SJCRH30 (cell line): ENCODE results near the gene BANF2. TPM values are rescaled to one million over a fixed set of nuclear protein-coding genes. Genes with fewer than 3 reads are reported as not detected.

Experiments
- DNase-seq, 2 experiments: peaks; one replicate each; pipeline ENCODE4 v3.0.0-alpha.2; 2015 to 2020
- H3K27ac ChIP-seq: fragments of 250-450 bp; sonication (Bioruptor Pico); 2 replicates; pipeline ENCODE4 v1.5.1; 2020; ENCODE audit warnings: mild to moderate bottlenecking, moderate library complexity
- H3K27me3 ChIP-seq: fragments of 250-450 bp; sonication (Bioruptor Pico); 2 replicates; pipeline ENCODE4 v1.5.1; 2020; ENCODE audit warnings: mild to moderate bottlenecking, moderate library complexity
- H3K36me3 ChIP-seq: fragments of 250-450 bp; sonication (Bioruptor Pico); 2 replicates; pipeline ENCODE4 v1.5.1; 2020; ENCODE audit warnings: mild to moderate bottlenecking, moderate library complexity
- H3K4me1 ChIP-seq: fragments of 250-450 bp; sonication (Bioruptor Pico); 2 replicates; pipeline ENCODE4 v1.5.1; 2020; ENCODE audit warnings: mild to moderate bottlenecking, moderate library complexity
- H3K4me3 ChIP-seq: fragments of 250-450 bp; sonication (Bioruptor Pico); 2 replicates; pipeline ENCODE4 v1.5.1; 2020; ENCODE audit warnings: mild to moderate bottlenecking, moderate library complexity
- H3K9me3 ChIP-seq: fragments of 250-450 bp; sonication (Bioruptor Pico); replicated peaks from 2 replicates; pipeline ENCODE4 v1.5.1; 2020; ENCODE audit warnings: mild to moderate bottlenecking, moderate library complexity
- total RNA-seq: library from RNA; depleted of rRNA; stranded (reverse); fragments of >200 nt; shearing (Covaris generic); gene quantifications from 2 replicates; pipeline ENCODE4 v1.2.3, GENCODE V29; 2014

Gene BANF2
- total RNA-seq, 1 experiment from 2014 or later = not detected

DNA sequence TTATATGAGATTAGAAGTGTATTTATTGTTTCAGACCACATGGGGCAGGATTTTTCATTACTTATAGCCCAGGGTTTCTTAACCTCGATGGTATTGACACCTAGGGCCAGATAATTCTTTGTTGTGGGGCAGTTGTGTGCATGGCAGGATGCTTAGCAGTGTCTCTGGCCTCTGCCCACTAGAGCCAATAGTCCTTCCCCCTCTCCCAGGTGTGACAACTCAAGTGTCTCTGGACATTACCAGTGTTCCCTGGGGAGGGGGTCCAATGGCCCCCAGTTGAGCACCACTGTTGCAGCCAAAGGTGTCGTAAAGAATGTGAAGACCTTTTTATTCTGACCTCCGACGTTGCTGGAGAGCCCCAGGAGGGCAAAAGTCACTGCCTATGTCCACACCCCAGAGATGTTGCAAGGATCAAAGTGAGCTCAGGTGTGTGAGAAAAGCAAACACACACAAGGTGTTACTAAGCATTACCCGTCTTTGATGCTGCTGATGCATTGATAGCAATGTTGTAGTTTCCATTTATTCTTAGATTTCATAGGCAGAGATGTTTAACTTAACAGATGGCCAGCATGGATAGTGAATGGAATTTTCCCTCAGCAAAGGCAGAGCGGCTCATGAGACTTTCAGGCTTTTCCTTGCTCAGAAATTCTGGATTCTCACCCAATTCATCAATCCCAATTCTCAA is 22.2 kb downstream of the BANF2 start:
- DNase-seq = no peak
- no peaks in the 10 kb centered on the region for H3K4me1 ChIP-seq
- H3K36me3 ChIP-seq = no peaks in the 10 kb centered on the region
- H3K9me3 ChIP-seq = no peaks in the 10 kb centered on the region
- H3K27me3 ChIP-seq = peaks cover 14% of the 10 kb centered on the region
- H3K4me3 ChIP-seq = no peak overlapping the region
- H3K27ac ChIP-seq = no peak overlapping the region

DNA sequence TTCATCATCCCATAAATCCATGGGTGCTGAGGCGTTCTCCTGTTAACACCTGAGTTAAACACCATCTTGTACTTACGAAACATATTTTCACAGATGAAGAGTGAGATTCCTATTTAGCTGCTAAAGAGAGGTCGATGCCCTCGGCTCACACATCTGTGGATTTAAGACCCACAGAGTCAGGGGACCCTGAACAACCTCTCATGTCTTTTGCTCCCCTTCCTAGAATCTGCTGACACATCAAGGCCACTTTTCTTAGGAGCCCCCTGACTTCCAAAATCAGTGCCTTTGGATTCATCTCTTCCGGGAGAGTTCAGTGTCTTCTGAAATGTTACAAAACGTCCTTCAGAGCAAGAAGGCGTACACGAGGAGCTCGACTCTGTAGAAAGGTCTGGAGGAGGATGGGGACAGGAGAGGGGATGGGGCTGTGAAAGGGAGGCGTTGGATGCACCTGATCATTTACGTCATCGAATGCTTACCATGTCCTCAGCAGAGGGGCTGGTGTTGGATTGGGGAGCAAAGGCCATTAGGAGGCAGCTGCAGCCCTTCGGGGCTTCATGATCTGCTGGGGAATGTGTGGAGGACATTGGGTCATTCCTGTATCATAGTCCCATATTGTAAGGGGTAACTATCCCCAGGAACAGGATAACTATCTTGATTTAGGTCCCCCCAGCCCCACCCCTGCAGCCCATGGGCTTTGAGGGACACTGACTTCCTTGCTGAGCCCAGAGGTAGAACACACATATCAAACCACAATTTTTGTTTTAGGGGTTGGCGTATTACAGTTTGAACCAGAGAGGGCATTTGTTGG is 22.9 kb downstream of the BANF2 start:
- Histone ChIP-seq H3K36me3 (no peaks in the 10 kb centered on the region), H3K9me3 (no peaks in the 10 kb centered on the region), H3K4me1 (no peaks in the 10 kb centered on the region), H3K4me3 (no peak overlapping the region), H3K27ac (no peak overlapping the region), H3K27me3 (peaks cover 12% of the 10 kb centered on the region)
- DNase-seq = no peak

DNA sequence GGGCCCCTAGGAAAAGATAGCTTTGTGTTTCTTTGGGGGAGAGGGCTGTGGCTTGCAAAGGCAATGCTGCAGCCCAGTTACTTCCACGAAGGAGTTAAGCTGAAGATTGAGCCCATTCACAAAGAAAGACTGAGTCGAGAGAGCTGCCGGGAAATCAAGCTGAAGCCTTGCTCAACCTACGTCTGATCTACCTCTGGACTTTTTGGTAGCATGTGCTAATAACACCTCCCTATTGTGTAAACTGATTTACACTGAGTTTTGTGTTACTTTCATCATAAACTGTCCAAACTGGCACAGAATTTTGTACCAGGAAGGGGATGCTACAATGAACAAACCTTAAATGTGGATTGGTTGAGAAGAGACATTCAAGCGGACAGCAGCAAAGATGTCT is 23.5 kb downstream of the BANF2 start:
- Histone ChIP-seq H3K27me3 (peaks cover 11% of the 10 kb centered on the region; the same call in 1 of the 2 replicates), H3K4me1 (no peaks in the 10 kb centered on the region), H3K4me3 (no peak overlapping the region), H3K9me3 (no peaks in the 10 kb centered on the region), H3K27ac (no peak overlapping the region), H3K36me3 (no peaks in the 10 kb centered on the region)
- no peak for DNase-seq

DNA sequence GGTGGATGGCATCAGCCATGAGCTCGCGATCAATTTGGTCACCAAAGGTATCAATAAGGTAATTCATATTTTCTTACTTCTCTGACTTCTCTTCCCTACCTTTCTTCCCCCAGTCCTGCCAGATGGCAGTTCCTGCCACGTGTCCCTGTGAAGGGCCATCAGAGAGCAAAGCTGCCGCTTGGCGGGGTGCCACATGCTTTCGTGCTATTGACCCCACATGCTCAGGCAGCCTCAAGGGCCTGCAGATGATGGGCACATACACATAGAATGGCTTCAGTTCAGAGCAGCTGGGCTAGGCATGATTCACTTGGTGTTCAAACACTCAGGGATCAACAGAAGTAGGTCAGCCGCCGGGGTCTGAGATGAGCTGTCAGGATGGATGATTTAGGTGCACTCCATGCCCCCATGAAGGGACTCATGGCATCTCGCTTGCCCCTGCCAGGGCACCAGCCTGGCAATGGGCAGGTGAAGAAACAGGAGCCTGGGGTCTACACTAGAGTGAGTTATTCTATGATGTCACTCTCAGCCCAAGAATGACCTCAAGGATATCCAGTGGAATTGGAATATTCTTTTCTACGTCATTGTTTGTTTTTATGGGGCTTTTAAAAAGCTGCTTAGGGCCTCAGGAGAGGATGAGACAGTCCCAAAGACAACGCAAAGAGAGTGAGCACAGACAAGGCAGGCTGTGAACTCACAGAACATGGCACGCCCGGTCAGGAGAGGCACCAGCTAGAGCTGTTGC is 25.5 kb downstream of the BANF2 start:
- H3K27me3 ChIP-seq = peaks cover 18% of the 10 kb centered on the region
- no peaks in the 10 kb centered on the region for H3K36me3 ChIP-seq
- H3K4me1 ChIP-seq = no peaks in the 10 kb centered on the region
- DNase-seq = no peak
- no peak overlapping the region for H3K4me3 ChIP-seq
- no peak overlapping the region for H3K27ac ChIP-seq
- no peaks in the 10 kb centered on the region for H3K9me3 ChIP-seq

DNA sequence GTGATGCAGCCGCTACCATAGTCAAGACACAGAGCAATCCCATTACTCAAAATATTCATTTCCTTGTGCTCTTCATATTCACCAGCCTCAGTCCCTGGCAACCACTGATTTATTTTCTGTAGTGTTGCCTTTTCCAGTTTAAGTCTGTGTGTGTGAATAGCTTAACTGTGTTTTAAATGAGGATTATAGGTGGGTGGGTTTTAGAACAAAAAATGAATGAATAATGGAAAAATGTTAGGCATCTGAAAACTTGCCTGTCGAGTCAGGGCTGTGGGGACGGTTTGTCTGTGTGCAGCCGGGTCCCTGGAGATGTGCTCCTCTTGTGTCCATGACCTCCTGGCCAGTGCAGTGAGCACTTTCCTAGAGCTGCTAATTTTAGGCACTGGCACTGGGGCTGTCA is 27.1 kb downstream of the BANF2 start:
- H3K27ac ChIP-seq = no peak overlapping the region
- DNase-seq = no peak
- no peaks in the 10 kb centered on the region for H3K4me1 ChIP-seq

DNA sequence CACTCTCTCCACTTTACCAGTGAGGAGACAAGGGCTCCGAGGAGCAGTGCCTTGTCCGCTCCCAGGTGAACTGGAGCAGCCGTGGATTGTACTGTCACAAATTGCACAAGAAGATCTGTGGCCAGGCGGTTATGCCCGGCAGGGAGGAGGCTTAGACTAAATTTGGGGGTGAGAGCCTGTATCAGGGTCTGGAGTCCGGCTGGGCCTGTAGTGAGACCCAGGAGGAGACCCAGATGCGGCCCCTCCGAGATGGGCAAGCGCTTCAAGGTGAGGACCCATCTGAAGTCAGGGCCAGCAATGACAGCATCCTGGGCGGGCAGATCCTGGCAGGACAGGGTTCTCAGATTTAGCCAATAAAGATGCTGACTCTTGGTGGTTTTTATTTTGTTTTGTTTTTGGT is 27.6 kb downstream of the BANF2 start:
- DNase-seq = no peak
- no peaks in the 10 kb centered on the region for H3K36me3 ChIP-seq
- H3K9me3 ChIP-seq = no peaks in the 10 kb centered on the region
- no peak overlapping the region for H3K27ac ChIP-seq
- no peak overlapping the region for H3K4me3 ChIP-seq
- no peaks in the 10 kb centered on the region for H3K4me1 ChIP-seq
- peaks cover 20% of the 10 kb centered on the region for H3K27me3 ChIP-seq

More for the DNA sequence above, 27.1 kb downstream of the BANF2 start:
- Histone ChIP-seq H3K9me3 (no peaks in the 10 kb centered on the region), H3K27me3 (peaks cover 19% of the 10 kb centered on the region), H3K4me3 (no peak overlapping the region), H3K36me3 (no peaks in the 10 kb centered on the region)

DNA sequence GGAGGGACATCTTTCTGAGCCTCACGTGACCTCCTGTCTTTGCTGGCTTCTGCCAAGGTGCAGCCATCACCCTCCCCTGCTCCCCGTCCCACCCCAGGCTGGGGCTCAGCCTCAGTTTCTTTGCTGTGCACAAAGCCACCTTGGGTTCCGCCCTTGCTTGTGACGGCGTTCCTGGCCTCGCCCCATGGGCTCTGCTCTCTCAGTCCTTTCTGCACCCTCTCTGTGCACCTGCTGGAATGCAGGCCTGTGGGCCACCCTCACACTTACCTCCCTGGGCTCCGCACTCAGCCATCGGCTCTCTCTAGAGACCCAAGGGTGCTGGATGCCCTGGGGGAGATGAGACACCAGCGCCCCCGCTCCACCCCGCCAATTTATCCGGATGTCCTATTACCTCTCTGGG is 28.3 kb downstream of the BANF2 start:
- H3K4me3 ChIP-seq = no peak overlapping the region
- DNase-seq = no peak
- H3K9me3 ChIP-seq = no peaks in the 10 kb centered on the region

DNA sequence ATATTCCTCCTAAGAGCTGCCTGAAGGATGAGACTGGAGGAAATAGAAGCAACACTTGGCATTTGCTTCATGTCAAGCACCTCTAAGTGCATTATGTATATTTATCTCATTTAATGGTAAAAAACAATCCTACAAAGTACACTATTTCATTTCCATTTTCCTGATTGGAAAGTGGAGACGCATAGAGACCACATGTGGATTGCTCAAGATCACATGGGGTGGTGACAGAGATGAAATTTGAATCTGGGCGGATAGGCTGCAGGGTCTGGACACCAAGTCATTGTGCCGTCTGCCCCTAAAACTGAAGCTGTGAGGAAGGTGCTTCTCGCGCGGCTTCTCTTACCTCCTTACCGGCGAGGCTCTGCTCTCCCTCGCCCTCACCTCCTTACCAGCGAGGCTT is 30.3 kb downstream of the BANF2 start:
- Histone ChIP-seq H3K9me3 (no peaks in the 10 kb centered on the region), H3K27ac (no peak overlapping the region), H3K4me1 (no peaks in the 10 kb centered on the region), H3K4me3 (no peak overlapping the region), H3K27me3 (peaks cover 20% of the 10 kb centered on the region), H3K36me3 (no peaks in the 10 kb centered on the region)
- DNase-seq = no peak

More for the DNA sequence above, 28.3 kb downstream of the BANF2 start:
- Histone ChIP-seq H3K36me3 (no peaks in the 10 kb centered on the region), H3K27ac (no peak overlapping the region), H3K4me1 (no peaks in the 10 kb centered on the region), H3K27me3 (peaks cover 20% of the 10 kb centered on the region)

DNA sequence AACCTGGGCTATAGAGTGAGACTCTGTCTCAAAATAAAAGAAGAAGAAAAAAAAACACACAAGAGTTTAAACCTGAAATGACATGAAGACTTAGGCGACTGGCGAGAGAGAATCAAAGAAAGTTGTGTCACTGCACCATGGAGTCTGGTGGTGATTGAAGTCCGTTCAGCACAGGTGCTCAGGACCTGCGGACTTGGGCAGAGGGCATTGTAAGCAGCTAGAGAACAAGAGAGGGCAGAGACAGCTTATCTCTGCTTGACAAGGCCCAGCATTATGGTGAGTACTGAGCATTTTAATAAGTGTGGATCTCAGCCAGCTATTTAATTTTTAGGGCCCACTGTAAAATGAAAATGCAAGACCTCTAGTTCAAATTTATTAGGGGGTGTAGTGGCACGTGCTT is 31.5 kb downstream of the BANF2 start:
- DNase-seq = no peak
- no peak overlapping the region for H3K4me3 ChIP-seq
- H3K27me3 ChIP-seq = peaks cover 17% of the 10 kb centered on the region
- H3K9me3 ChIP-seq = no peaks in the 10 kb centered on the region
- no peaks in the 10 kb centered on the region for H3K4me1 ChIP-seq
- no peak overlapping the region for H3K27ac ChIP-seq
- H3K36me3 ChIP-seq = no peaks in the 10 kb centered on the region

DNA sequence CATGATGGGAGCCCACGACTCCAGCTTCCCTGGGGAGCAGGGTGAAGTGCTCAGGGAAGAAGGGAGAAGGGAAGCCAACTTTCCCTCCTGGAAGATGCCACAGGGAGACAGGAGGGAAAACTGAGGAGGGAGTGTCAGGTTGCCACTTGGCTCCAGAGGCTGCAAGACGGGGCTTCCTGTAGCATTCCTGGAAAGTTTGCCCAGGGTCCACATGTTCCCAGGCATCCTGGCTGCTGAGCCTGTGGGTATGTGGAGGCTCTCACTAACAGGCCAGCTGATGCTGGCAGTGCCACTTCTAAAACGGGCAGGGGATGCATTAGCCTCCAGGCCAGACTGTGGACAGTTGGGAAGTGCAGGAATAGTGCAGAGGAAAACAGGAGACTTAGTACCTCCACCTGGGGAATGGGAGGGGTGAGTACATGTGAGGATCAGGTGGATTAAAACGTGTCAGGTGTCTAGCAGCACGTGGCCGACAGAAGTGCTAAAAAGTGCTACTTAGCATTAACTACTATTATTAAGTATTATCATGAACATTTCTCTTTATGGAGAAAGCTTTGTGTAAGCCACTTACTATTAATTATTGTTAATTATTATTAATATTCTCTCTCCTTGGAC is 33.2 kb downstream of the BANF2 start:
- Histone ChIP-seq H3K9me3 (0 out of 2 replicates have a peak, but pooled peaks cover 4% of the 10 kb centered on the region), H3K27ac (no peak overlapping the region), H3K4me1 (no peaks in the 10 kb centered on the region), H3K27me3 (peaks cover 17% of the 10 kb centered on the region), H3K36me3 (no peaks in the 10 kb centered on the region), H3K4me3 (no peak overlapping the region)
- no peak for DNase-seq

DNA sequence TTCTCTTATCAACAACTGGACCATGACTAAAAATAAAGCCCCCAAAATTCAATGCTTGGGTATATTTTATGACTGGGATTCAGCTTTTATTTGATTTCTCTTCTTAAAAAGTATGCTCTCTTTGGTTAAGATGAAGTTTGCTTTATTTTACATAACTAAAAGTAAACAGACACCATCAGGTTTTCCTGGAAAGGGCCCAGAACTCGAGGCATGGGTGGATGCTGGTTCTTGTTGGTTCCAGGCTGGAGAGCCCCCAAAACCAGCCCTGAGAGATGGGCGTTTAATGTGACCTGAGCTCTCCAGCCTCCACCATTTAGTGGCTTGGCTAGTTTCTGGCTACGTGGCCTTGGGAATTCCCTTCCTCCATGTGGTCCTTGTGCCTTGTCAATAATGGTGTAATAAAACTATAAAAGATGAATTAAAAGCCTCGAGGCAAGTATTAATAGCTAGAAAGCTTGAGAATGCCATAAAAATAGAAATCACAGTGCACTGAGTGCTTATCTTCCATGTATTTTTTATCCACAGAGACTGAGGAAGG is 34.1 kb downstream of the BANF2 start:
- 0 out of 2 replicates have a peak, but pooled peaks cover 6% of the 10 kb centered on the region for H3K9me3 ChIP-seq
- H3K4me1 ChIP-seq = no peaks in the 10 kb centered on the region
- no peak overlapping the region for H3K4me3 ChIP-seq
- H3K27ac ChIP-seq = no peak overlapping the region
- no peak for DNase-seq
- peaks cover 14% of the 10 kb centered on the region for H3K27me3 ChIP-seq
- no peaks in the 10 kb centered on the region for H3K36me3 ChIP-seq

DNA sequence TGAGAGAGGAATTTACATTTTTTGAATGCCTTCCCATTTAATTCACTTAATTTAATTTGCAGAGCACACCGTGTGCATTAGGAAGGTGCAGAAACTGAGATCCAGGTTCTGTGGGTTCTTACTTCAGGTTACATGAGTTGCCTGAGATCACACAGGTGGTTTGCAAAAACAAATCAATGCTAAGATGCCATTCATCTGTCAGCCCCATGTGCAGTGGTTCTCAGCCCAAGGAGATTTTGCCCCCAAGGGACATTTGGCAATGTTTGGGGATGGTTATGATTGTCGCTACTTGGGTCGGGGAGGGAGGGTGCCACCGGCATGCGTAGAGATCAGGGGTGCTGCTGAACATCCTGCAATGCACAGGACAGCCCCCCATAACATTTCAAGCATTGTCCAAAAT is 34.6 kb downstream of the BANF2 start:
- no peak overlapping the region for H3K27ac ChIP-seq
- H3K27me3 ChIP-seq = peaks cover 14% of the 10 kb centered on the region
- no peak for DNase-seq
- no peak overlapping the region for H3K4me3 ChIP-seq
- no peaks in the 10 kb centered on the region for H3K4me1 ChIP-seq
- 0 out of 2 replicates have a peak, but pooled peaks cover 6% of the 10 kb centered on the region for H3K9me3 ChIP-seq
- no peaks in the 10 kb centered on the region for H3K36me3 ChIP-seq

DNA sequence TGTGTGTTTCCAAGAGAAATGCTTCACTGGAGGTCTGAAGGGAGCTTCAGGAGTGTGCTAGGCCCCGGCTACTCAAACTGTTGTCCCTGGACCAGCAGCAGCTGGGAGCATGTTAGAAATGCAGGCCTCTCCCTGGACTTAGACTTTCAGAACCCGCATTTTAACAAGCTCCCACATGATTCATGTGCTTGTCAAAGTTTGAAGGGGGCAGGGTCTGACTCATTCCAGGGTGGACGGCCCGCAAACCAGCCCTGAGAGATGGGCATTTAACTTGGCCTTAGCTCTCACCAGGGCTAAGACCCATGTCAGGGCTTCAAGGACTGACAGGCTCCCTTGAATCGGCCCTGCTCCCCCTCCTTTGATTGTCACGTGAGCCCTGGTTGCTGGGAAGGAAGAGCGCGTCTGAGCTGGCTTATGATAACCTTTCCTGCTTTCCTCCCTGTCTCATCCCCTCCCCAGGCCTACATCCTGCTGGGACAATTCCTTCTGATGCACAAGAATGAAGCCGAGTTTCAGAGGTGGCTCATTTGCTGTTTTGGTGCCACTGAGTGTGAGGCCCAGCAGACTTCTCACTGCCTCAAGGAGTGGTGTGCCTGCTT is 35.5 kb downstream of the BANF2 start:
- H3K4me1 ChIP-seq = no peaks in the 10 kb centered on the region
- H3K27ac ChIP-seq = no peak overlapping the region
- no peak overlapping the region for H3K4me3 ChIP-seq
- no peak for DNase-seq
- H3K27me3 ChIP-seq = peaks cover 10% of the 10 kb centered on the region
- 0 out of 2 replicates have a peak, but pooled peaks cover 6% of the 10 kb centered on the region for H3K9me3 ChIP-seq
- no peaks in the 10 kb centered on the region for H3K36me3 ChIP-seq

DNA sequence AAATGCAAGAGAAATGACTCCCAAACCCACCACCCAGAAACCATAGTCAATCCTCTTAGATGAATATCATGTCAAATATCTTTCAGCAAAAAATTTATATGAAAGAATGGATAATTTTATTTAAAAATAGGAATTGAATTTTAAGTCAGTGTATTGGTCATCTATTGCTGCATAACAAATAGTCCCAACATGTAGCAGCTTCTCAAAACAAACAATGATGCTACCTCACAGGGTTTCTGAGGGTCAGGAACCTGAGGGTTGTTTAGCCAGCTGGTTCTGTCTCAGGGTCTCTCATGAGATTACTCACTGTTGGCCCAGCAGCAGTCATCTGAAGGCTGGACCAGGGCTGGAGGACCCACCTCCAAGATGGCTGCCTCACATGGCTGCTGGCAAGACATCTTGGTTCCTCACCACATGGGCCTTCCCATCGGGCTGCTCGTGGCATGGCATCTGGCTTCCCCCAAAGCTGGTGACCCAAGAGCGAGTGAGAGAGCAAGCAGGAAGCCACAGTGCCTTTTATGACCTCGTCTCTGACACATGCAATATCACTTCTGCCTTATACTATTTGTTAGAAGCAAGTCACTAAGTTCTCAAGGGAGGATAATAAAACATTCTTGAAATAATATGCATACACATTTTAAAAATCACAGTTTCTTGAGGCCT is 36.3 kb downstream of the BANF2 start:
- no peaks in the 10 kb centered on the region for H3K36me3 ChIP-seq
- peaks cover 7% of the 10 kb centered on the region for H3K27me3 ChIP-seq
- no peaks in the 10 kb centered on the region for H3K4me1 ChIP-seq
- H3K9me3 ChIP-seq = 0 out of 2 replicates have a peak, but pooled peaks cover 6% of the 10 kb centered on the region
- H3K27ac ChIP-seq = no peak overlapping the region
- DNase-seq = no peak
- H3K4me3 ChIP-seq = no peak overlapping the region
